K562 (cell line): ENCODE measurements around the gene TNFRSF18. TPM values are rescaled to one million over a fixed set of nuclear protein-coding genes. Genes with fewer than 3 reads are reported as not detected.

Experiments used
- ARNT ChIP-seq, 2 experiments: fragments of 450-650 bp; IDR thresholded peaks; 2 replicates each; pipeline ENCODE4 v1.6.1; 2016; ENCODE audit warnings: mild to moderate bottlenecking in 1 of 2
- CREB1 ChIP-seq, 2 experiments: sonication (generic) in 1 of 2; formaldehyde crosslinking in 1 of 2; IDR thresholded peaks; 2 replicates each; pipeline versions ENCODE4 v1.6.1 to v1.8.0; 2012 to 2022; ENCODE audit warnings: inconsistent platforms in 1 of 2, mild to moderate bottlenecking in 1 of 2, missing genetic modification reagents in 1 of 2, moderate library complexity in 1 of 2
- FOXO4 ChIP-seq: fragments of 450-650 bp; formaldehyde crosslinking; IDR thresholded peaks from 2 replicates; pipeline ENCODE4 v1.4.0; 2020; ENCODE audit warnings: mild to moderate bottlenecking, moderate library complexity
- IRF2 ChIP-seq: sonication (generic); formaldehyde crosslinking; IDR thresholded peaks from 2 replicates; pipeline ENCODE4 v1.8.1; 2022; ENCODE audit warnings: mild to moderate bottlenecking, missing genetic modification reagents
- MEF2A ChIP-seq: IDR thresholded peaks from 2 replicates; pipeline ENCODE4 v1.6.1; 2011; ENCODE audit warnings: low read depth, mild to moderate bottlenecking, low read length, moderate library complexity; ENCODE audit not compliant: control insufficient read depth
- NFIC ChIP-seq: fragments of 450-650 bp; IDR thresholded peaks from 2 replicates; pipeline ENCODE4 v1.6.1; 2017; ENCODE audit warnings: mild to moderate bottlenecking, inconsistent platforms
- NR2F6 ChIP-seq: fragments of 450-650 bp; formaldehyde crosslinking; IDR thresholded peaks from 2 replicates; pipeline ENCODE4 v1.4.0; 2020; ENCODE audit warnings: mild to moderate bottlenecking
- POLR2G ChIP-seq: fragments of 200-400 bp; formaldehyde crosslinking; IDR thresholded peaks from 2 replicates; pipeline ENCODE4 v1.6.1; 2017; ENCODE audit warnings: low read depth, mild to moderate bottlenecking, antibody characterized with exemption, low read length, moderate library complexity
- TCF7 ChIP-seq: sonication (generic); IDR thresholded peaks from 2 replicates; pipeline ENCODE4 v1.6.1; 2016; ENCODE audit warnings: antibody characterized with exemption, borderline replicate concordance
- ZBTB40 ChIP-seq, 2 experiments: fragments of 450-650 bp in 1 of 2; sonication (generic) in 1 of 2; formaldehyde crosslinking in 1 of 2; IDR thresholded peaks; 2 replicates each; pipeline versions ENCODE4 v1.7.1 to v1.9.0; 2016 to 2022; ENCODE audit warnings: inconsistent platforms in 1 of 2, mild to moderate bottlenecking in 1 of 2, missing genetic modification reagents in 1 of 2
- ZNF124 ChIP-seq: sonication (generic); formaldehyde crosslinking; IDR thresholded peaks from 2 replicates; pipeline ENCODE4 v1.8.1; 2022; ENCODE audit warnings: missing genetic modification reagents
- ZNF780A ChIP-seq: fragments of 250-450 bp; sonication (Bioruptor Pico); IDR thresholded peaks from 2 replicates; pipeline ENCODE4 v1.5.0; 2021; ENCODE audit warnings: mild to moderate bottlenecking
- polyA plus RNA-seq, 8 experiments: library from polyadenylated mRNA; depleted of rRNA in 4 of 8; stranded (reverse) in 5 of 8; unstranded in 3 of 8; fragments of >200 nt; fragmentation: Nextera tagmentation in 2 of 8; fragmentation: Illumina TruSeq in 1 of 8; extraction: Ambion mirVana in 2 of 8; extraction: Trizol in 1 of 8; gene quantifications; 2 replicates each; pipeline versions ENCODE4 v1.2.1 to v1.2.3, GENCODE V29; 2011 to 2014; ENCODE audit warnings: inconsistent platforms in 1 of 8, missing spikeins in 1 of 8
- total RNA-seq, 7 experiments: library from RNA; depleted of rRNA in 6 of 7; stranded (reverse); fragments of >200 nt in 6 of 7; fragmentation: Illumina TruSeq in 2 of 7; extraction: Trizol in 2 of 7; gene quantifications; 2 replicates each; pipeline versions ENCODE4 v1.2.1 to v1.2.3, GENCODE V29; 2011 to 2021; ENCODE audit warnings: low replicate concordance in 1 of 7
- TF ChIP-seq, protein P1 (sequence below): IDR thresholded peaks from 3 replicates; pipeline ENCODE4 v1.6.1; 2011; ENCODE audit warnings: borderline replicate concordance, mild to moderate bottlenecking; ENCODE audit not compliant: insufficient read length, insufficient read depth
- TF ChIP-seq, protein P2 (sequence below): fragments of 250-450 bp; sonication (Bioruptor Pico); IDR thresholded peaks from 2 replicates; pipeline ENCODE4 v1.4.0; 2020; ENCODE audit warnings: mild to moderate bottlenecking

The TNFRSF18 gene
- total and polyA plus RNA-seq, 9 of the 15 experiments (the other 6 are each of a cell fraction or from before 2014, with no cell fraction given), result 0.24 to 0.27 TPM; not detected in 7

GRCh38 chr1:1232208-1232795 lies 25.9 kb upstream of the TNFRSF18 start, which contains the start of gene B3GALT6 (continued):
- no peak for TF ChIP-seq ZNF124 (CRISPR knock-in tag)
- no peak for TF ChIP-seq NR2F6
- TF ChIP-seq, protein P1, sequence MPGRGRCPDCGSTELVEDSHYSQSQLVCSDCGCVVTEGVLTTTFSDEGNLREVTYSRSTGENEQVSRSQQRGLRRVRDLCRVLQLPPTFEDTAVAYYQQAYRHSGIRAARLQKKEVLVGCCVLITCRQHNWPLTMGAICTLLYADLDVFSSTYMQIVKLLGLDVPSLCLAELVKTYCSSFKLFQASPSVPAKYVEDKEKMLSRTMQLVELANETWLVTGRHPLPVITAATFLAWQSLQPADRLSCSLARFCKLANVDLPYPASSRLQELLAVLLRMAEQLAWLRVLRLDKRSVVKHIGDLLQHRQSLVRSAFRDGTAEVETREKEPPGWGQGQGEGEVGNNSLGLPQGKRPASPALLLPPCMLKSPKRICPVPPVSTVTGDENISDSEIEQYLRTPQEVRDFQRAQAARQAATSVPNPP, result no peak
- no peak for TF ChIP-seq ZNF780A (CRISPR knock-in tag)
- no peak for TF ChIP-seq NFIC
- TF ChIP-seq IRF2 (CRISPR knock-in tag), result peak; percentile 79
- TF ChIP-seq TCF7, result no peak
- TF ChIP-seq MEF2A, result no peak
- no peak for TF ChIP-seq POLR2G
- TF ChIP-seq CREB1 (IDR thresholded peaks at IDR 0.05), result no peak; the same call in 1 of the 2 replicates
- no peak for TF ChIP-seq CREB1 (CRISPR knock-in tag; IDR thresholded peaks at IDR 0.05)
- TF ChIP-seq ZBTB40 (IDR thresholded peaks at IDR 0.05), result no peak
- peak; percentile 32; the same call in 1 of the 2 replicates for TF ChIP-seq ZBTB40 (CRISPR knock-in tag; IDR thresholded peaks at IDR 0.05)
- no peak for TF ChIP-seq ARNT (IDR thresholded peaks at IDR 0.05)
- TF ChIP-seq, protein P2, sequence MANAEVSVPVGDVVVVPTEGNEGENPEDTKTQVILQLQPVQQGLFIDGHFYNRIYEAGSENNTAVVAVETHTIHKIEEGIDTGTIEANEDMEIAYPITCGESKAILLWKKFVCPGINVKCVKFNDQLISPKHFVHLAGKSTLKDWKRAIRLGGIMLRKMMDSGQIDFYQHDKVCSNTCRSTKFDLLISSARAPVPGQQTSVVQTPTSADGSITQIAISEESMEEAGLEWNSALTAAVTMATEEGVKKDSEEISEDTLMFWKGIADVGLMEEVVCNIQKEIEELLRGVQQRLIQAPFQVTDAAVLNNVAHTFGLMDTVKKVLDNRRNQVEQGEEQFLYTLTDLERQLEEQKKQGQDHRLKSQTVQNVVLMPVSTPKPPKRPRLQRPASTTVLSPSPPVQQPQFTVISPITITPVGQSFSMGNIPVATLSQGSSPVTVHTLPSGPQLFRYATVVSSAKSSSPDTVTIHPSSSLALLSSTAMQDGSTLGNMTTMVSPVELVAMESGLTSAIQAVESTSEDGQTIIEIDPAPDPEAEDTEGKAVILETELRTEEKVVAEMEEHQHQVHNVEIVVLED (CRISPR knock-in tag), result 0 out of 2 replicates have a peak, but pooled peaks have one; percentile 18
- TF ChIP-seq FOXO4 (CRISPR knock-in tag), result no peak
